ENCODE data around the gene CPVL. TPM values are rescaled to one million over a fixed set of nuclear protein-coding genes. Genes with fewer than 3 reads are reported as not detected.

Gene CPVL
- polyA plus RNA-seq, 3 donors, result 410 to 1,111 (median 1,108) TPM

DNA sequence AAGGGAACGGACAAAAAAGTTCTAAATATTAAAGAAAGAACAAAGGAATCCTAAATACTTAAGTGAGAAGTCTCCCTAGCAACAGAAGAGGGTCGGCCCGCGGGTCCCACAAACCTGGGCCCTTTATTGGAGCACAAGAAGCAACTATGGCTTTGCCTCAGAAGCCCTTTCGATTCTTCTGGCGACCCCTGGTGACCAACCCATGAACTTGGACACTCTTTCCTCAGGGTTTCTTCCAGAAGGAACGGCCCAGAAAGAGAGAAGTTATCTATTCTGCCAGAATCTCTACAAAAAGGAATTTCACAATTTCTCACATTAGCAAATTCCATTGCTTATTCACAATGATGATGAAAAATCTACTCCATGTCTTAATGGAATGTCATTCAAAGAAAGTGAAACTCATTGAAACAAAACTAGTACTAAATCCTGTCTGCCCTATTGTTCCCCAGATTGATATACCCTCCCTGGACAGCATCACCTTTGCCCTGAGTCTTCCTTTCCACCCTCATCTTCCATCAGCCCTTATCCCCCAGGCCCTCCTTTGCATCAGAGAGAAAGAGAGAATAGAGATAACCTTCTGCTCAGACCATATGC lies 43.7 kb downstream of the CPVL start:
- WGBS (ENCODE audit: insufficient coverage), result 0% methylated on average over 5 of the region's 7 CpGs
- Histone ChIP-seq H3K27me3 (ENCODE audit: control insufficient read depth in 2 of 2, insufficient read depth in 2 of 2, low read length in 2 of 2) (no peaks in the 10 kb centered on the region), H3K27ac (ENCODE audit: low read depth in 1 of 2, low read length in 2 of 2) (no peak overlapping the region), H3K4me1 (ENCODE audit: control insufficient read depth in 1 of 2, insufficient read depth in 2 of 2, low read length in 2 of 2) (peaks cover 26 to 37% of the 10 kb centered on the region in 2 donors), H2AFZ (ENCODE audit: insufficient read depth, low read depth, low read length, poor library complexity, severe bottlenecking) (no peak overlapping the region), H3K36me3 (replicated peaks in 1 of 2; ENCODE audit: control insufficient read depth in 1 of 2, insufficient read depth in 2 of 2, low read length in 2 of 2) (peaks cover 43 to 74% of the 10 kb centered on the region in 2 donors), H3K4me2 (replicated peaks; ENCODE audit: extremely low read depth, low read length, poor library complexity, severe bottlenecking) (no peak overlapping the region), H3K4me3 (replicated peaks in 1 of 3; ENCODE audit: low read depth in 2 of 3, low read length in 3 of 3) (no peak overlapping the region), H3K9me3 (replicated peaks in 1 of 2; ENCODE audit: control insufficient read depth in 1 of 2, insufficient read depth in 1 of 2, low read length in 2 of 2) (no peaks in the 10 kb centered on the region), H3K9ac (ENCODE audit: insufficient read depth, low read length, poor library complexity, severe bottlenecking) (no peak overlapping the region), H3K79me2 (ENCODE audit: insufficient read depth, low read length) (peaks cover 3% of the 10 kb centered on the region), H4K20me1 (ENCODE audit: insufficient read depth, low read length) (peaks cover 99% of the 10 kb centered on the region)
- H3K36me3 Mint-ChIP-seq, result peaks cover 52 to 66% of the 10 kb centered on the region in 2 donors
- TF ChIP-seq, protein P1, sequence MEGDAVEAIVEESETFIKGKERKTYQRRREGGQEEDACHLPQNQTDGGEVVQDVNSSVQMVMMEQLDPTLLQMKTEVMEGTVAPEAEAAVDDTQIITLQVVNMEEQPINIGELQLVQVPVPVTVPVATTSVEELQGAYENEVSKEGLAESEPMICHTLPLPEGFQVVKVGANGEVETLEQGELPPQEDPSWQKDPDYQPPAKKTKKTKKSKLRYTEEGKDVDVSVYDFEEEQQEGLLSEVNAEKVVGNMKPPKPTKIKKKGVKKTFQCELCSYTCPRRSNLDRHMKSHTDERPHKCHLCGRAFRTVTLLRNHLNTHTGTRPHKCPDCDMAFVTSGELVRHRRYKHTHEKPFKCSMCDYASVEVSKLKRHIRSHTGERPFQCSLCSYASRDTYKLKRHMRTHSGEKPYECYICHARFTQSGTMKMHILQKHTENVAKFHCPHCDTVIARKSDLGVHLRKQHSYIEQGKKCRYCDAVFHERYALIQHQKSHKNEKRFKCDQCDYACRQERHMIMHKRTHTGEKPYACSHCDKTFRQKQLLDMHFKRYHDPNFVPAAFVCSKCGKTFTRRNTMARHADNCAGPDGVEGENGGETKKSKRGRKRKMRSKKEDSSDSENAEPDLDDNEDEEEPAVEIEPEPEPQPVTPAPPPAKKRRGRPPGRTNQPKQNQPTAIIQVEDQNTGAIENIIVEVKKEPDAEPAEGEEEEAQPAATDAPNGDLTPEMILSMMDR (IDR thresholded peaks at IDR 0.05), result peak; percentile 51
- H3K27ac Mint-ChIP-seq, result peak overlapping the region; percentile 20 to 83 (median 72)
- DNase-seq, result peak; percentile 33 to 66 (median 58)
- no peaks in the 10 kb centered on the region for H3K9me3 Mint-ChIP-seq
- H3K27me3 Mint-ChIP-seq (ENCODE audit: low read depth in 3 of 3), result peaks cover 0 to 4% (median 0%) of the 10 kb centered on the region in 3 donors
- peaks cover 42% of the 10 kb centered on the region for H3K4me1 Mint-ChIP-seq
- H3K4me3 Mint-ChIP-seq, result peak overlapping the region in 1 of 2 donors; percentile 24
- intact Hi-C loops (cut with micrococcal nuclease), result loop anchor here (5.0 to 10.0 kb wide), 3 partner anchors 148 to 178 kb away; partner anchors contain the start of gene TRIL (in 1 of the 2)

DNA sequence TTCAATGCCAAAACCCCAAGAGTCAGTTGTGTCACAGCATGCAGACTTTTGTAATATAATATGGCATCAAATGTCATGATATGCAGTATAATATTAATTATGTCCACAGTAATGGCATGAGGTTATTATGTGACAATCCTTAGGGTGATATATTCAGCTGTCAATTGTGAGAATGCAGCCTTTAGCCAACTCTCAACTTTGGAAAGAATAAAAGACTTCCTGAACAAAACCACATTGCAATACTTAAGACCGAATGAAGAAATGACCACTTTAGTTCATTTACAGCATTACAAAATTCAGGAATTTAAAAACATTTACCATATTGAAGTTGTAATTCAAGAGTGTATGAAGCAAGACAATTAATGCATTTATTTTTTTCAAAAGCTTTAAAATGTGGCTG lies 45.4 kb downstream of the CPVL start:
- no peak overlapping the region for H3K4me3 ChIP-seq (replicated peaks in 1 of 3; ENCODE audit: low read depth in 2 of 3, low read length in 3 of 3)
- H3K4me2 ChIP-seq (replicated peaks; ENCODE audit: extremely low read depth, low read length, poor library complexity, severe bottlenecking), result no peak overlapping the region
- no peaks in the 10 kb centered on the region for H3K9me3 ChIP-seq (replicated peaks in 1 of 2; ENCODE audit: control insufficient read depth in 1 of 2, insufficient read depth in 1 of 2, low read length in 2 of 2)
- no peak overlapping the region for H2AFZ ChIP-seq (ENCODE audit: insufficient read depth, low read depth, low read length, poor library complexity, severe bottlenecking)
- Mint-ChIP-seq H3K4me1 (peaks cover 30% of the 10 kb centered on the region), H3K27ac (peak overlapping the region in 2 of 7 donors; percentile 45 to 57), H3K4me3 (no peak overlapping the region), H3K27me3 (ENCODE audit: low read depth in 3 of 3) (peaks cover 2 to 12% (median 2%) of the 10 kb centered on the region in 3 donors), H3K9me3 (no peaks in the 10 kb centered on the region), H3K36me3 (peaks cover 46 to 66% of the 10 kb centered on the region in 2 donors)
- no CpG with 5 or more reads among the region's 1 CpG for WGBS (ENCODE audit: insufficient coverage)
- intact Hi-C loops (cut with micrococcal nuclease), result loop anchor here (5.0 to 10.0 kb wide), 3 partner anchors 146 to 176 kb away; partner anchors contain the start of gene TRIL (in 1 of the 2)
- peaks cover 16 to 22% of the 10 kb centered on the region in 2 donors for H3K4me1 ChIP-seq (ENCODE audit: control insufficient read depth in 1 of 2, insufficient read depth in 2 of 2, low read length in 2 of 2)
- peaks cover 3% of the 10 kb centered on the region for H3K79me2 ChIP-seq (ENCODE audit: insufficient read depth, low read length)
- no peak overlapping the region for H3K9ac ChIP-seq (ENCODE audit: insufficient read depth, low read length, poor library complexity, severe bottlenecking)
- DNase-seq, result no peak
- H4K20me1 ChIP-seq (ENCODE audit: insufficient read depth, low read length), result peaks cover 99% of the 10 kb centered on the region
- TF ChIP-seq, protein P1 (IDR thresholded peaks at IDR 0.05), result no peak
- no peak overlapping the region for H3K27ac ChIP-seq (ENCODE audit: low read depth in 1 of 2, low read length in 2 of 2)
- no peaks in the 10 kb centered on the region for H3K27me3 ChIP-seq (ENCODE audit: control insufficient read depth in 2 of 2, insufficient read depth in 2 of 2, low read length in 2 of 2)
- peaks cover 33 to 74% of the 10 kb centered on the region in 2 donors for H3K36me3 ChIP-seq (replicated peaks in 1 of 2; ENCODE audit: control insufficient read depth in 1 of 2, insufficient read depth in 2 of 2, low read length in 2 of 2)

All from CD14-positive monocyte (primary cell).